Natural killer cell (primary cell): Measurements from ENCODE around the gene MAP3K1. TPM values are rescaled to one million over a fixed set of nuclear protein-coding genes. Genes with fewer than 3 reads are reported as not detected.

Experiments used
- ATAC-seq, 3 donors: fragments of 150-1000 bp in 2 of 3; fragments of 200-7000 bp in 1 of 3; cut with Tn5 transposase; 1 replicate in 1 of 3; 2 replicates in 2 of 3; pipeline ENCODE4 v1.10.0; 2021; ENCODE audit warnings: mild to moderate bottlenecking in 2 of 3, moderate library complexity in 2 of 3
- DNase-seq, 2 donors: peaks; one replicate each; pipeline versions ENCODE4 v3.0.0 to v3.0.0-alpha.2; 2013 to 2021; ENCODE audit warnings: mixed read lengths in 1 of 2
- H3K27ac ChIP-seq: one replicate; pipeline ENCODE4 v1.5.1; 2013; ENCODE audit warnings: mild to moderate bottlenecking, low read length
- H3K27me3 ChIP-seq: one replicate; pipeline ENCODE4 v1.6.1; 2013; ENCODE audit warnings: low read length; ENCODE audit not compliant: control insufficient read depth, insufficient read depth
- H3K36me3 ChIP-seq: one replicate; pipeline ENCODE4 v1.6.1; 2013; ENCODE audit warnings: low read length; ENCODE audit not compliant: control insufficient read depth, insufficient read depth
- H3K4me1 ChIP-seq: one replicate; pipeline ENCODE4 v1.6.1; 2013; ENCODE audit warnings: low read length; ENCODE audit not compliant: control insufficient read depth, insufficient read depth
- H3K4me3 ChIP-seq: one replicate; pipeline ENCODE4 v1.5.1; 2013; ENCODE audit warnings: low read length
- H3K9me3 ChIP-seq: one replicate; pipeline ENCODE4 v1.6.1; 2013; ENCODE audit warnings: low read length; ENCODE audit not compliant: control insufficient read depth, insufficient read depth
- H3K27ac Mint-ChIP-seq, 2 donors: one replicate each; pipeline ENCODE4 v1.8.0; 2022; ENCODE audit warnings: mild to moderate bottlenecking in 2 of 2, mixed read lengths in 2 of 2, moderate library complexity in 1 of 2
- H3K27me3 Mint-ChIP-seq, 2 donors: one replicate each; pipeline ENCODE4 v1.8.0; 2022; ENCODE audit warnings: low read depth in 2 of 2, mixed read lengths in 2 of 2
- H3K36me3 Mint-ChIP-seq: one replicate; pipeline ENCODE4 v1.8.0; 2022; ENCODE audit warnings: mixed read lengths
- H3K4me1 Mint-ChIP-seq, 2 donors: one replicate each; pipeline ENCODE4 v1.8.0; 2022; ENCODE audit warnings: mixed read lengths in 2 of 2
- H3K4me3 Mint-ChIP-seq: one replicate; pipeline ENCODE4 v1.8.0; 2022; ENCODE audit warnings: mild to moderate bottlenecking, moderate library complexity, mixed read lengths
- H3K9me3 Mint-ChIP-seq, 2 donors: one replicate each; pipeline ENCODE4 v1.8.0; 2022; ENCODE audit warnings: mixed read lengths in 2 of 2
- WGBS: methylation state at CpG from one replicate; pipeline ENCODE4 v1.1.7; 2013; ENCODE audit warnings: missing lambda C conversion rate; ENCODE audit not compliant: insufficient coverage; 5-methylcytosine and 5-hydroxymethylcytosine counted together
- intact Hi-C: fragments of 100-400 bp; cut with micrococcal nuclease; formaldehyde crosslinking; loops from one replicate; pipeline ENCODE4 v1.14.2; 2022
- total RNA-seq, 4 donors: library from RNA; stranded (reverse); fragments of 120-200 nt in 1 of 4; gene quantifications; one replicate each; pipeline versions ENCODE4 v1.2.3 to v1.2.4, GENCODE V29; 2013 to 2022
- TF ChIP-seq, protein P1 (sequence below): fragments of 200-600 bp; IDR thresholded peaks from one replicate; pipeline ENCODE4 v1.8.0; 2022; ENCODE audit warnings: antibody characterized with exemption

Gene MAP3K1
- total RNA-seq, 3 donors from 2014 or later (not counting 1 experiment from before 2014, with no cell fraction given) = 27.8 to 35.7 (median 35.5) TPM

DNA sequence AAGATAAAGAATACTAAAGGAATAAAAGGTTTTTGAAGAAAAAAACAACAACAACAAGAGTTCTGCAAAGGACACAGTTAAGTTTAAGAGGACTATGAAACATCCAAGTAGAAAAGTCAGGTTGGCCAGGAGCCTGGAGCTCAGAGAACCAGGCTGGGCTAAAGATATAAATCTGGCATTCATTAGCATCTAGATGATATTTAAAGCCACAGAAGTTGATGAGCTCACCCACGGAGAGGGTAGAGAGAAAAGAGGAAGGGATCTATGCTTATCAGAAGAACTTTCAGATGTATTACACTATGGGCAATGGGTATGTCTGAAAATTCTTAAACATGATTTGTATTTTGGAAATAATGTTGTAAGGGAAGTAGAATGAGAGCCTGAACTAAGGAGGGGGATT lies 126.6 kb downstream of the MAP3K1 start:
- DNase-seq (no peak), ATAC-seq (no peak)
- Mint-ChIP-seq H3K4me3 (no peak overlapping the region), H3K4me1 (peaks cover 0 to 21% of the 10 kb centered on the region in 2 donors), H3K27me3 (no peaks in the 10 kb centered on the region), H3K36me3 (peaks cover 15% of the 10 kb centered on the region), H3K9me3 (no peaks in the 10 kb centered on the region), H3K27ac (no peak overlapping the region)
- TF ChIP-seq, protein P1, sequence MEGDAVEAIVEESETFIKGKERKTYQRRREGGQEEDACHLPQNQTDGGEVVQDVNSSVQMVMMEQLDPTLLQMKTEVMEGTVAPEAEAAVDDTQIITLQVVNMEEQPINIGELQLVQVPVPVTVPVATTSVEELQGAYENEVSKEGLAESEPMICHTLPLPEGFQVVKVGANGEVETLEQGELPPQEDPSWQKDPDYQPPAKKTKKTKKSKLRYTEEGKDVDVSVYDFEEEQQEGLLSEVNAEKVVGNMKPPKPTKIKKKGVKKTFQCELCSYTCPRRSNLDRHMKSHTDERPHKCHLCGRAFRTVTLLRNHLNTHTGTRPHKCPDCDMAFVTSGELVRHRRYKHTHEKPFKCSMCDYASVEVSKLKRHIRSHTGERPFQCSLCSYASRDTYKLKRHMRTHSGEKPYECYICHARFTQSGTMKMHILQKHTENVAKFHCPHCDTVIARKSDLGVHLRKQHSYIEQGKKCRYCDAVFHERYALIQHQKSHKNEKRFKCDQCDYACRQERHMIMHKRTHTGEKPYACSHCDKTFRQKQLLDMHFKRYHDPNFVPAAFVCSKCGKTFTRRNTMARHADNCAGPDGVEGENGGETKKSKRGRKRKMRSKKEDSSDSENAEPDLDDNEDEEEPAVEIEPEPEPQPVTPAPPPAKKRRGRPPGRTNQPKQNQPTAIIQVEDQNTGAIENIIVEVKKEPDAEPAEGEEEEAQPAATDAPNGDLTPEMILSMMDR = no peak
- Histone ChIP-seq H3K27ac (no peak overlapping the region), H3K36me3 (peaks cover 56% of the 10 kb centered on the region), H3K9me3 (no peaks in the 10 kb centered on the region), H3K4me3 (no peak overlapping the region), H3K27me3 (no peaks in the 10 kb centered on the region), H3K4me1 (no peaks in the 10 kb centered on the region)
- 64% methylated on average over 1 of the region's 1 CpG for WGBS
- intact Hi-C loops = no loop called here

Other genes with a start within 250 kb of the MAP3K1 start
- gene SETD9, start 94.0 kb downstream of the MAP3K1 start, total RNA-seq = 1 to 10 TPM; 5.6 to 8.6 (median 6.0) TPM
- gene MIER3, start 136.6 kb downstream of the MAP3K1 start, total RNA-seq = 10 to 100 TPM; 20.4 to 30.8 (median 29.0) TPM